Activated CD4-positive, alpha-beta memory T cell treated with anti-CD3 and anti-CD28 coated beads for 36 hours (primary cell): ENCODE measurements around the gene AMZ1. TPM values are rescaled to one million over a fixed set of nuclear protein-coding genes. Genes with fewer than 3 reads are reported as not detected.
"Not testable (repeated sequence)": the region's sequence is repeated elsewhere in the genome, so short reads cannot be mapped to it uniquely, and the experiment has no call there.

Source experiments
- CTCF ChIA-PET: fragments of 350-600 bp; sonication (Branson Sonifier 250); formaldehyde crosslinking; loops from one replicate; lab custom pipeline; 2021; ENCODE audit warnings: antibody characterized with exemption, inconsistent platforms; lab: Charles Lee
- POLR2A ChIA-PET: fragments of 350-600 bp; sonication (Branson Sonifier 250); formaldehyde crosslinking; loops from one replicate; lab custom pipeline; 2021; ENCODE audit warnings: antibody characterized with exemption; lab: Charles Lee
- DNase-seq: peaks from one replicate; pipeline ENCODE4 v3.0.0-alpha.2; 2020
- H3K27ac Mint-ChIP-seq: one replicate; pipeline ENCODE4 v1.8.0; 2021; ENCODE audit warnings: mixed read lengths
- H3K27me3 Mint-ChIP-seq: one replicate; pipeline ENCODE4 v1.8.0; 2021; ENCODE audit warnings: mixed read lengths
- H3K36me3 Mint-ChIP-seq: one replicate; pipeline ENCODE4 v1.8.0; 2021; ENCODE audit warnings: mixed read lengths
- H3K4me1 Mint-ChIP-seq: one replicate; pipeline ENCODE4 v1.8.0; 2021; ENCODE audit warnings: low read depth, mixed read lengths
- H3K4me3 Mint-ChIP-seq: one replicate; pipeline ENCODE4 v1.8.0; 2021; ENCODE audit warnings: mild to moderate bottlenecking, mixed read lengths
- H3K9me3 Mint-ChIP-seq: one replicate; pipeline ENCODE4 v1.8.0; 2021; ENCODE audit warnings: mixed read lengths
- intact Hi-C: fragments of 100-400 bp; cut with micrococcal nuclease; formaldehyde crosslinking; loops from one replicate; pipeline ENCODE4 v1.15.1; 2023
- total RNA-seq, 2 experiments: library from RNA; stranded (reverse); gene quantifications; one replicate each; pipeline ENCODE4 v1.2.3, GENCODE V29; 2021

Gene AMZ1
- total RNA-seq, 2 experiments from 2014 or later = 0.83 to 0.94 TPM

GRCh38 chr7:2678454-2678853 lies 9.5 kb upstream of the AMZ1 start:
- H3K4me3 Mint-ChIP-seq, H3K4me1 Mint-ChIP-seq, H3K27me3 Mint-ChIP-seq, H3K36me3 Mint-ChIP-seq, H3K9me3 Mint-ChIP-seq, POLR2A ChIA-PET, DNase-seq, intact Hi-C loops, H3K27ac Mint-ChIP-seq: not testable (repeated sequence)
- CTCF ChIA-PET = interaction anchor here (1.0 to 1.5 kb wide), 2 partner anchors 30 to 32 kb away, joined by 3 read pairs; no protein-coding TSS in a partner anchor

- DNase-seq, H3K9me3 Mint-ChIP-seq, H3K27me3 Mint-ChIP-seq, H3K4me3 Mint-ChIP-seq, POLR2A ChIA-PET, H3K27ac Mint-ChIP-seq, H3K36me3 Mint-ChIP-seq, H3K4me1 Mint-ChIP-seq: not testable (repeated sequence)
- intact Hi-C loops = loop anchor here (2.0 kb wide), 1 partner anchor 229 kb away; no protein-coding TSS in a partner anchor
- CTCF ChIA-PET = interaction anchor here (0.9 to 4.6 kb wide), 4 partner anchors 20 to 227 kb away, joined by 4 to 39 read pairs (median 14); no protein-coding TSS in a partner anchor
Observed at GRCh38 chr7:2679135-2680127, 8.6 kb upstream of the AMZ1 start.

- no peaks in the 10 kb centered on the region for H3K36me3 Mint-ChIP-seq
- no peak overlapping the region for H3K27ac Mint-ChIP-seq
- no peak overlapping the region for H3K4me3 Mint-ChIP-seq
- H3K4me1 Mint-ChIP-seq = no peaks in the 10 kb centered on the region
- no peaks in the 10 kb centered on the region for H3K9me3 Mint-ChIP-seq
- intact Hi-C loops = loop anchor here (2.0 kb wide), 1 partner anchor 229 kb away; no protein-coding TSS in a partner anchor
- CTCF ChIA-PET = interaction anchor here (0.6 to 4.6 kb wide), 10 partner anchors 9 to 248 kb away, joined by 3 to 39 read pairs (median 4); no protein-coding TSS in a partner anchor
- DNase-seq = no peak
- POLR2A ChIA-PET = no interaction called here
- H3K27me3 Mint-ChIP-seq = peaks cover 3% of the 10 kb centered on the region
Observed at GRCh38 chr7:2680256-2680655, 7.7 kb upstream of the AMZ1 start.

GRCh38 chr7:2680792-2681490 lies 7.1 kb upstream of the AMZ1 start:
- DNase-seq = peak; percentile 72
- H3K27ac Mint-ChIP-seq = no peak overlapping the region
- POLR2A ChIA-PET = no interaction called here
- H3K27me3 Mint-ChIP-seq = peaks cover 5% of the 10 kb centered on the region
- intact Hi-C loops = loop anchor here (2.0 kb wide), 1 partner anchor 230 kb away; no protein-coding TSS in a partner anchor
- no peak overlapping the region for H3K4me3 Mint-ChIP-seq
- H3K9me3 Mint-ChIP-seq = no peaks in the 10 kb centered on the region
- CTCF ChIA-PET = interaction anchor here (0.6 to 4.6 kb wide), 14 partner anchors 8 to 249 kb away, joined by 3 to 39 read pairs (median 3); no protein-coding TSS in a partner anchor
- no peaks in the 10 kb centered on the region for H3K36me3 Mint-ChIP-seq
- no peaks in the 10 kb centered on the region for H3K4me1 Mint-ChIP-seq

- peaks cover 11% of the 10 kb centered on the region for H3K27me3 Mint-ChIP-seq
- no peaks in the 10 kb centered on the region for H3K9me3 Mint-ChIP-seq
- H3K4me3 Mint-ChIP-seq = no peak overlapping the region
- intact Hi-C loops = loop anchor here (2.0 kb wide), 1 partner anchor 231 kb away; no protein-coding TSS in a partner anchor
- POLR2A ChIA-PET = interaction anchor here (0.6 kb wide), 1 partner anchor 17 kb away, joined by 3 read pairs; no protein-coding TSS in a partner anchor
- CTCF ChIA-PET = interaction anchor here (0.6 to 4.6 kb wide), 8 partner anchors 10 to 230 kb away, joined by 3 to 39 read pairs (median 3); no protein-coding TSS in a partner anchor
- H3K27ac Mint-ChIP-seq = no peak overlapping the region
- H3K36me3 Mint-ChIP-seq = no peaks in the 10 kb centered on the region
- no peak for DNase-seq
- no peaks in the 10 kb centered on the region for H3K4me1 Mint-ChIP-seq
Observed at GRCh38 chr7:2681929-2682799, 5.8 kb upstream of the AMZ1 start.

- H3K36me3 Mint-ChIP-seq = no peaks in the 10 kb centered on the region
- peaks cover 24% of the 10 kb centered on the region for H3K27me3 Mint-ChIP-seq
- H3K27ac Mint-ChIP-seq = no peak overlapping the region
- H3K4me1 Mint-ChIP-seq = peaks cover 6% of the 10 kb centered on the region
- no peaks in the 10 kb centered on the region for H3K9me3 Mint-ChIP-seq
- intact Hi-C loops = no loop called here
- H3K4me3 Mint-ChIP-seq = no peak overlapping the region
- ChIA-PET CTCF (no interaction called here), POLR2A (no interaction called here)
- DNase-seq = no peak
Observed at GRCh38 chr7:2684501-2684900, 3.5 kb upstream of the AMZ1 start.

- DNase-seq = no peak
- POLR2A ChIA-PET = no interaction called here
- Mint-ChIP-seq H3K27me3 (peaks cover 31% of the 10 kb centered on the region), H3K27ac (no peak overlapping the region), H3K4me3 (no peak overlapping the region), H3K36me3 (no peaks in the 10 kb centered on the region), H3K9me3 (no peaks in the 10 kb centered on the region), H3K4me1 (peaks cover 6% of the 10 kb centered on the region)
- CTCF ChIA-PET = interaction anchor here (1.1 to 1.7 kb wide), 2 partner anchors 23 to 235 kb away, joined by 3 to 5 read pairs; no protein-coding TSS in a partner anchor
- intact Hi-C loops = no loop called here
Observed at GRCh38 chr7:2686101-2686500, 1.9 kb upstream of the AMZ1 start.

GRCh38 chr7:2687338-2687869 lies 598 bp upstream of the AMZ1 start:
- H3K9me3 Mint-ChIP-seq = no peaks in the 10 kb centered on the region
- no peak overlapping the region for H3K27ac Mint-ChIP-seq
- H3K36me3 Mint-ChIP-seq = no peaks in the 10 kb centered on the region
- intact Hi-C loops = no loop called here
- H3K4me1 Mint-ChIP-seq = peaks cover 6% of the 10 kb centered on the region
- ChIA-PET POLR2A (no interaction called here), CTCF (interaction anchor here (1.0 to 1.7 kb wide), 3 partner anchors 21 to 236 kb away, joined by 3 to 5 read pairs (median 4); no protein-coding TSS in a partner anchor)
- no peak overlapping the region for H3K4me3 Mint-ChIP-seq
- DNase-seq = no peak
- H3K27me3 Mint-ChIP-seq = peaks cover 33% of the 10 kb centered on the region

- intact Hi-C loops = no loop called here
- no peaks in the 10 kb centered on the region for H3K36me3 Mint-ChIP-seq
- POLR2A ChIA-PET = interaction anchor here (0.6 kb wide), 1 partner anchor 1449 kb away, joined by 4 read pairs; no protein-coding TSS in a partner anchor
- H3K27ac Mint-ChIP-seq = no peak overlapping the region
- H3K27me3 Mint-ChIP-seq = peaks cover 32% of the 10 kb centered on the region
- H3K9me3 Mint-ChIP-seq = no peaks in the 10 kb centered on the region
- peaks cover 6% of the 10 kb centered on the region for H3K4me1 Mint-ChIP-seq
- no peak overlapping the region for H3K4me3 Mint-ChIP-seq
- CTCF ChIA-PET = interaction anchor here (1.0 to 1.1 kb wide), 2 partner anchors 8 to 21 kb away, joined by 3 to 4 read pairs; no protein-coding TSS in a partner anchor
- no peak for DNase-seq
Observed at GRCh38 chr7:2688409-2689342, 674 bp downstream of the AMZ1 start.

GRCh38 chr7:2689343-2689847 lies 1.4 kb downstream of the AMZ1 start:
- DNase-seq = no peak
- intact Hi-C loops = no loop called here
- ChIA-PET CTCF (interaction anchor here (1.1 to 1.4 kb wide), 3 partner anchors 9 to 238 kb away, joined by 3 read pairs; no protein-coding TSS in a partner anchor), POLR2A (no interaction called here)
- H3K4me1 Mint-ChIP-seq = peaks cover 6% of the 10 kb centered on the region
- peaks cover 32% of the 10 kb centered on the region for H3K27me3 Mint-ChIP-seq
- H3K4me3 Mint-ChIP-seq = no peak overlapping the region
- H3K36me3 Mint-ChIP-seq = no peaks in the 10 kb centered on the region
- no peak overlapping the region for H3K27ac Mint-ChIP-seq
- no peaks in the 10 kb centered on the region for H3K9me3 Mint-ChIP-seq
